ENCODE results near the gene SYNJ1. TPM values are rescaled to one million over a fixed set of nuclear protein-coding genes. Genes with fewer than 3 reads are reported as not detected.
"Not testable (repeated sequence)": the region's sequence is repeated elsewhere in the genome, so short reads cannot be mapped to it uniquely, and the experiment has no call there.

SYNJ1 gene
- total RNA-seq, 1 experiment from 2014 or later = 6.0 TPM

DNA sequence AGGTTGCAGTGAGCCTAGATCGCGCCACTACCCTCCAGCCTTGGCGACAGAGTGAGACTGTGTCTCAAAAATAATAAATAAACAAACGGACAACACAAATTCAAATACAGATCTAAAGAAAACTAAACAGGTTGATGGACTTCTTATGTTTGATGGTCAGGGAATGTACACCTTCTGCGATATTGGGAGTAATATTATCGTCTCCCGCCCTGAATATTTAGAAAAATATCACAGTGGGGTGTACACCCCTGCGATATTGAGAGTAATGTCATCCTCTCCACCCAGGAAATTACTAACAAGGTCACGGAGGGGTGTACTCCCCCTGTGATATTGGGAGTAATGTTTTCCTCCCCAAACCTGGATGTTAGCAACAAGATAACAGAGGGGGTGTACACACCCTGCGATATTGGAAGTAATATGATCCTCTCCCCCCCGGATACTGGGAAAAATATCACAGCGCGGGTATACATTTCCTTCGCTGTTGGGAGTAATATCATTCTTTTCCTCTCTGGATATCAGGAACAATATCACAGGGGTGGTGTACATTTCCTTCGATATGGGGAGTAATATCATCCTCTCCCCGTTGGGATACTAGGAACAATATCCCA lies 114.3 kb downstream of the SYNJ1 start:
- DNase-seq (ENCODE audit: low spot score) = no peak

DNA sequence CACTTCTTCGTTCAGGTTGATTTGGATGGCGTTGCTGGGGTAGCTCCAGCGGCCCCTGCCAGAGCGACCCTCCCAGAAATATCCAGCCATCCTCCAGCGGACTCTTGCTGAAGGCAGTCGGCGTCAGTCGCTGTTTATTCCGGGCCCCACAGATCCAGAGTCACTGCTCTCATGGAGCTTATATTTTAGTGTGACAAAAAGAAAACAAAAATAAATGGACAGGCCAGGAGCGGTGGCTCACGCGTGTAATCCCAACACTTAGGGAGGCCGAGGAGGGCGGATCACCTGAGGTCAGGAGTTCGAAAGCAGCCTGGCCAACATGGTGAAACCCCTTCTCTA lies 114.8 kb downstream of the SYNJ1 start:
- DNase-seq (ENCODE audit: low spot score) = no peak

DNA sequence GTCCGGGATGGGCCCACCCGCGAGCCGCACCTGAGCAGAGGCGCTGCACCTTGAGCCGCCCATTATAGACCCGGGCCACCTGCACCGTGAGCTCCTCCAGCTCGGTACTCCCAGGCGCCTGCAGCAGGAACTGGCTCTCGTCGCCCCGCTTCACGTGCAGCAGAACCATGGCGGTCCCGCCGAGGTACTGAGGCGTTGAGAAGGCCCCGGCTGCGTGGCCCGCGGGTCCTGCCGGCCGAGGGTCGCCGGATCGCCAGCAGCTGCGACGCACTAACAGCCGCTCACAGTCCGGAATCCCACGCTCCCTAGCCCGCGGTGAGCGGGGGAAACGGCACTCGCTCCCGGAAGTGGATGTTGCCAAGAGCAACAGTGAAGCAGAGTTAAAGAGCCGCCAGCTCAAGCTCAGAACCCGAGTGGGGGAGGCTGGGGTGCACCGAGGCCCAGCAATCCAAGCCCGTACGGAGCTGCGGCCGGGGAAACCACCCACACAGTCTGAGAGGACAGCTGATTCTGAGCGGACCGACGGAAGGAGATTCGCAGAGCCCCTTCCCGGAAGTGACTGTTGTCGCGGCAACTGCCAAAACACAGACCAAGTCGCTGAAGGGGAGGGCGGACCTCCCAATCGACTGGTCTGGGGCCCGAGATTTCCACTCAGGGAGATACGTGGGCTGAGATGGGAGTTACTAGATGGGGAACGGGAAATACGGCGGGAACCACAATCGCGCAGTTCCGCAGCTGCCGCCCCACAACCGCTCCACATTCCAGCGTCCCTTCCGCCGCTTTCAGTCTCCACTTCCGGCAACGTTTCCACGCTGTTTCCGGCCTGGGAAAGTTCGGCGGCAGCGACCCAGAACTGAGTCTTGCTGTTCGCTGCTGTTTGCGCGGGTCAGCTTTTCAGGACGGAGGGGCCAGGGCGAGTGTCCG lies 115.5 kb downstream of the SYNJ1 start, which contains the start of gene CFAP298:
Gene CFAP298, minus strand, starts transcription at position 303 of the 924 bp plus-strand sequence. Its CDS starts 134 bp downstream, at position 169.
- DNase-seq (ENCODE audit: low spot score) = peak; percentile 95

DNA sequence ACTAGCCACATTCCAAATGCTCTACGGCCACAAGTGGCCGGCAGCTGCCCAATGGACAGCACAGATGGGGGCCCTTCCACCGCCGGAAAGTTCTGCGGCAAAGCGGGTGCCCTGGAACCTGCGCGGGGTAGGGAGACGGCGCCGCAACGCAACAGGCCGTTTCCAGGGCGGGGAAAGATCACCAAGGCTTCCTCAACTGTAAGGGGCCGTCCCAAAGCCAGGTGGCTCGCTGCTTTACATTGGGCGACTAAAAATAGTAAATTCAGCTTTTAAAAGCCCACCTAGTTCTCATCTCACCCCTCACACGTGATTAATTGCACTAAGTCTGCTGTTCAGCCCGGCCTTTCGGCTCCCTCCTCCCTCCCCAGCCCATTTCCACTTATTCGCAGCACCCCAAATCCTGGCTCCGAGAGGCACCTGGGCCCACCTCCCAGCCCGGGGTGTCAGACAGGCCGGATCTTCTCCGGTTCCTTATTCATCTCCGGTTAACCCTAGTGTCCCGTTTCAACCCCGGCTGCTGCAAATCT lies 116.3 kb downstream of the SYNJ1 start:
- DNase-seq (ENCODE audit: low spot score) = peak; percentile 11

DNA sequence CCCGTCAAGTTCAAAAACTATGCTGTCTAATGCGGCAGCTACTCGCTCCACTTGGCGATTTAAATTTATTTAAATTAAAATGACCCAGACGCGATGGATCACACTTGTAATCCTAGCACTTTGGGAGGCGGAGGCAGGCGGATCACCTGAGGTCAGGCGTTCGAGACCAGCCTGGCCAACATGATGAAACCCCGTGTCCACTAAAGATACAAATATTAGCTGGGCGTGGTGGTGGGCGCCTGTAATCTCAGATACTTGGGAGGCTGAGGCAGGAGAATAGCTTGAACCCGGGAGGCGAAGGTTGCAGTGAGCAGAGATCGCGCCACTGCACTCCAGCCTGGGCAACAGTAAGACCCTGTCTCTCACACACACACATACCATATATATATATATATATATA lies 116.9 kb downstream of the SYNJ1 start:
- DNase-seq (ENCODE audit: low spot score) = not testable (repeated sequence)

DNA sequence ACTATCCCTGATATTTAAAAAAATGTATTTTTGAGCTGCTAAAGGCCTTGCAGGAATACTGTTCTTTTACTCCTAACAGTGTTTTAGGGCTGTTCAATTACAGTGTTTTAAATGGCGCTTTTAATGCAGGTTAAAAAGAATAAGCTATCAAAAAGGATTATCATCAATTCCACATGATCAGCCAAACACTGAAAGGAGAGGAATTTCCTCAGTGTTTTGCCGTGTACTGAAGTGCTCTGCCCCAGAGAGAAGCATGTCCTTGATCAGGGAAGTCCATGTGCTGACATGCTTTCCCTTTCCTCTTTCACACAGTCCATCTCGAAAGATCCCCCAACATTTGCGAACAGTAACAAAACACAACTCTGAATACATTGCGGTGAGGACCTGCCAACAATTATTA lies 119.0 kb downstream of the SYNJ1 start:
- DNase-seq (ENCODE audit: low spot score) = no peak

DNA sequence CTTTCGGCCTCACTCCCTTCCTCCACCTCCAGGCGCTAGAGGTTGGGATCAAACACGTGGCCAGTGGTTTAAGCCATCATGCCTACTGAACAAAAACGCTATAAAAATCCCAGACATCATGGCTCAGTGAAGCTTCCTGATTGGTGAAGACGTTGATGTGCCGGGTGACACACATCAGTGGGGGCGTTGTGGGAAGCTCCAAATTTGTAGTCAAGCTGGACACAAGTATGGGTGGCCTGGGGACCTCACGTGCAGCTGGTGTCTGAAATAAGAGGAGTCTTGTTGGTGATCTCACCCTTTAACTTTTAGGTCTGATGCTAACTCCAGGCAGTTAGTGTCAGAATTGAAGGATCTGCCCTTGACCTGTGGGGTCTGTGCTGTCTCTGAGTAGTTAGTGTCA lies 122.3 kb downstream of the SYNJ1 start:
- no peak for DNase-seq (ENCODE audit: low spot score)

DNA sequence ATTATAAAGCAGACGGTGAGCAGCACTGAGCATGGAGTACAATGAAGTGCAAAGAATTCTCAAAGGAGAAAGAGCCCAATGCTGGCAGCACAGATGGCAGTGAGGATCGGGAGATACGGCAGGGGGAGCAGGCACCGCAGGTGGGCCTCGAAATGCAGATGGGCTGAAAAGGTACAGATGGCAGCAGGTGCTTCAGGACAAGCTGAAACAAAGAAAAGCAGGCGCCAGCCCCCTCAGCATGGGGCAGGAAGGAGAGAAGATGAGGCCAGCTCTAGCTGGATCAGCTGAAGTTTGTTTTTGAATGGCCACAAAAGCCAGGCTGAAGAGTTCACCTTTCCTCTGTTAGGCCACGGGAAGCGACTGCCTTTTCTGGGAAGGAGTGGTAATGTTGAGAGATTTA lies 123.3 kb downstream of the SYNJ1 start:
- no peak for DNase-seq (ENCODE audit: low spot score)

DNA sequence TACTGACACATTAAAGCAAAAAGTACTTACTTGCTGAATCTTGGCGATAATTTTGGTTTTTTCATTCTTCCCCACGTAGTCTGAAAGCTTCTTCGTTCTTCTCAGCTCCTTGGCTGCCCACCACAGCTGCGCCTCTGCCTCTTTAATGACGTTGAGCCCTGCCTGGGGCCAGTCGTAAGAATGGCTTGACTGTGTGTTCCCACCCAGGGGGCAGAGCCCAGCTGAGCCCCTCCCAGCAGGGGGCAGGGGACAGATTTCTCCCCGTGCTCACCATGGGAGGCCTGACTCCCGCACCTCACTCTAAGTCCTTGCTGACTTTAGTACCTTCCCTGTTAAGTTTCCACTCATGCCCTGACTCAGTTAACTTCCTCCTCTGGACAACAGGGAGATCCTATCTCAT lies 124.7 kb downstream of the SYNJ1 start:
- no peak for DNase-seq (ENCODE audit: low spot score)

DNA sequence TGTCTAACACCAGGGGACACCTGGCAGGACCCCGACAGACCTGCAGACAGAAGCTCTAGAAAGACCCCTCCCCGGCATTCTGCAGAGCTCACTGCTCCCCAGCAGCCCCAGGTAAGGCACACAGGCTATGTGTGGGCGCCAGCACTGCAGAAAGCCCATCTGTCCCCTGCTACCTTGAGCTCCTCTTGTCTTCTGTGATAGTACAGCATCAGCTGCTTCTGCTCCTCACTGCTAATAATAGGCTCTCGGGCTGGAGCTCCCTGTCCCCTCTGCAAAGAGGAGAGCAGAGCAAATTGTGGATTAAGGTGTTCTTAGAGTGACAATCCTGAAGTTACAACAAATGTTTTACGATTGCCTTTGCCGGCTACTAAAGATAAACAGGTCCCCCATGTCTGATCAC lies 125.7 kb downstream of the SYNJ1 start:
- DNase-seq (ENCODE audit: low spot score) = no peak

DNA sequence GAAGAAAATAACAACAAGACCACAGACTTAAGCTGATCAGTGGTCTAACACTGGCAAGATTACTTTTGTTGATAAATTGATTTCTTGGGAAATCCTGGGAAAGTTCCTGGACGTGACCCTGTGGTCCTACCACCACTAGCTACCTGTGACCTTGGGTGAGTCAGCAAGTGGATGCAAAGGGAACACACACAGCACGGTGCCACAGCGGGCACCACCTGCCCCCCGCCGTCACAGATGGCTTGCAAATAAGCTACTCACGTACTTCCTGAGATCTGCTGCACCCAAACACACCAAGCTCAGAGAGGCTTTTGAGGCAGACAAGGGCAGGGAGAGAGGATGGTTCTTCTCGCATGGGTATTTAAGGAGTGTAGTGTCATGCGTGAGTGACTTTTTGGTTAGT lies 128.3 kb downstream of the SYNJ1 start:
- DNase-seq (ENCODE audit: low spot score) = no peak

DNA sequence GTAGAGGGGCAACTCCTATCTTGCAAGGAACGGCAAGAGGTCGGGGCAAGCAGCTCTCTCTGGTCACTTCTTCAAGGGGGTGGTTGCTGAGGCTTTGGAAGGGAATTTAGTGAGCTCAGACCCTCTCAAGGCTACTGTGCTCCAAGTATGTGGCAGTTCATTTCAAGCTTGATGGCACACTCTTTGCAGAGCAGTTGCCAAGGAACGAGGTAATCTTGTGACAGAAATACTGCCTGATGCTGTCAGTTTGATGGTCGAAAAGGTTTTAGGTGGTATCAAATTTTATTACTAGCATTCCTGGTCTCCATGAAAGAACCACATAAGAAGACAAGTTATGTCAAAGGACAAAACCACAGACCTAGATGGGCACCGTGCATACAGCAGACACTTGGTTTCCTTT lies 128.7 kb downstream of the SYNJ1 start:
- no peak for DNase-seq (ENCODE audit: low spot score)

DNA sequence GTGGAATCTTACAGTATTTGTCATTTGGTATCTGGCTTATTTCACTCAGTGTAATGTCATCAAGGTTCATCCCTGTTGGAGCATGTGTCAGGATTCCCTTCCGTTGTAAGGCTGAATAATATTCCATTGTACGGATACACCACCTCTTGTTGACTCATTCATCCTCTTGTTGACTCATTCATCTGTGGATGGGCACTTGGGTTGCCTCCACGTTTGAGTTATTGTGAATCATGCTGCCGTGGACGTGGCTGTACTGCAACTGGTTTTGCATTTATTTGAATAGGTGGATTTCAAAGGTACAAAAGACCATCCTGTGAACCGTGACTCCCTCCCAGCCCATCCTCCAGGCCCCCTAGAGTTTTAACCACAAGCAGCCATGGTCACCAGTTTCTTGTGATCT lies 130.6 kb downstream of the SYNJ1 start:
- peak; percentile 97 for DNase-seq (ENCODE audit: low spot score)

DNA sequence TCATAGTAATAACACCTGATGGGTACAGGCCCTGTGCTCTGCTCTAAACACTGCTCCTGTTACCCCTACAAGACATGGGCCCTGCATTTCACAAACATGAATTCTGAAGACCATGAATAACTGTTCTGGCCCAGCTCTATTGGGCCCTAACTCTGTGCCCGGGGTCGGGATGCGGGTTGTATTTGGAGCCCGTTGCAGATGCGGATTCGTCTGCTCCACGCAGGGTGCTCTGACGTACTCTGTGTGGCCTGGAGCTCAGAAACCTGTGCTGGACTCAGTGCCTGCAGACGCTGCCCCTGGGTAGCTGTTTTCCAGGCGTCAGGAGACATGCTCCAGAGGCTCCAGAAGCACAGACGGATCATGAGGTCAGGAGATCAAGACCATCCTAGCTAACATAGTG lies 132.4 kb downstream of the SYNJ1 start:
- DNase-seq (ENCODE audit: low spot score) = no peak

DNA sequence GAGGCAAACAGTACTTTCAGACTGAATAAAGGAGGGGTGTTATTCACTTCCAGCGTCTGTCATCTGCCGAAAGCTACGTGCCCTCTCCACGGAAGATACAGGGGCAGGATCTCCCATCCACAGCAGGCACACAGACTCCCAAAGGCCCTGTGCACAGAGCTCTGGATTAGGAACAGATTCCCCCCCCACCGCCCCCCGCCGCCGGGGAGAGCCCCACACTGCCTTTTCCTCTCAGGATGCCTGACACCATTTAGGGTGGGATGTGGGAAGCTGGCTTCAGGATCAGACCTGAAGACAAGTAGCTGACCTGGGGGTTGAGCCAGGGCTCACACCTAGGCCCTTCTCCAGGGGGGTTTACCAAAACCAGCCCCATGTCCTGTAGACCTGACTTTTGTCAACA lies 134.1 kb downstream of the SYNJ1 start:
- DNase-seq (ENCODE audit: low spot score) = no peak

DNA sequence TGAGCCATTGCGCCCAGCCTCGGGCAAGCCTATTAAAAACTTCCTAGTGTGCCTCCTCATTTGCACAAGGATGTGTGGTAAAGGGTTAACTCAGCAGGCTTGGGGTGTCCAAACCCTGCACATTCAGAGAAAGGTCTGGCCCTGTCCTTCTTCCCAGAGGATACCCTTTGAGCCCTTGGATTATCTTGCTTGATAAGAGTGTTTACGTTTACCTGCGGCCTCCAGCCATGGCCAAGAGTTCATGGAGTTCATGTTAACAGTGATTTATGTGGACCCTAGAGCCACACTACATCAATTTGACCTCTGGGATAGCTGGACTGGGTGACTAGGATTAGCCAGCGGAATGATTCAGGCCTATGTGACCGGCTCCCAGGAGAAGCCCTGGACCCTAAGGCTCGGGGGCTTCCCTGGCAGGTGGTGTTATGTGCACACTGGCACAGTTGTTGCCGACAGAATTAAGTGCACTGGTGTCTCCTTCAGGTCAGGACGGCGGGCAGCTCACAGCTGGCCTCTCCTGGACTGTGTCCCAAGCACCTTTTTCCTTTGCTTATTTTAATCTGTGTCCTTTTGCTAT lies 134.8 kb downstream of the SYNJ1 start:
- DNase-seq (ENCODE audit: low spot score) = no peak

DNA sequence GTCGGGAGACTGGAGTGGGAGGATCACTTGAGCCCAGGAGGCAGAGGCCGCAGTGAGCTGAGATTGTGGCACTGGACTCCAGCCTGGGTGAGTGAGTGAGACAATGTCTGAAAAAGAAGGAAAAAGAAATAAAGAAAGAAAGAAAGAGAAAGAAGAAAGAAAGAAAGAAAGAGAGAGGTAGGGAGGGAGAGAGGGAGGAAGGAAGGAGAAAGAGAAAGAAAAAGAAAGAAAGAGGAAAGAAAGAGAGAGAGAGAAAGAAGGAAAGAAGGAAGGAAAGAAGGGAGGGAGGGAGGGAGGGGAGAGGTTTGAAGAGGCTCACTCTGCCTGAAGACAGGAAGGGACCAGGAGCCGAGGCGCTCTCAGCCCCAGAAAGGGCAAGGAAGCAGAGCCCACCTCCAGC lies 137.7 kb downstream of the SYNJ1 start:
- no peak for DNase-seq (ENCODE audit: low spot score)

DNA sequence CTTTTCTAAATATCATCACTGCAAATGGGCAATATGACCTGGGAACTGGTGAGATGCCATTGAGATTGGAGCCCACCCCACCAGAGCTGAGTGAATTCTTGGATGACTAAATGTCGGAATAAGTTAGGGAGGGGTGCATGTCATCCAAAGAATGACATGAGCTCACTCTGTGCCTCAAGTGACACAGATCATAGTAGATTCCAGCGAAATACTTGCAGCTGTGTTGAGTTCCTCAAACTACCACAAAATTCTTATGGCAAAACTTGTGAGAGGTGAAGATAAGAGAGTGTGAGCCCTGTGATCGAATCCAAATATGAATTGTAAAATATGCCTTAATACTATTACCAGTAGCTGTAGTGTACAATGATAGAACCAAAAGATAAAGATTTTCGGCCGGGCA lies 140.2 kb downstream of the SYNJ1 start:
- no peak for DNase-seq (ENCODE audit: low spot score)

DNA sequence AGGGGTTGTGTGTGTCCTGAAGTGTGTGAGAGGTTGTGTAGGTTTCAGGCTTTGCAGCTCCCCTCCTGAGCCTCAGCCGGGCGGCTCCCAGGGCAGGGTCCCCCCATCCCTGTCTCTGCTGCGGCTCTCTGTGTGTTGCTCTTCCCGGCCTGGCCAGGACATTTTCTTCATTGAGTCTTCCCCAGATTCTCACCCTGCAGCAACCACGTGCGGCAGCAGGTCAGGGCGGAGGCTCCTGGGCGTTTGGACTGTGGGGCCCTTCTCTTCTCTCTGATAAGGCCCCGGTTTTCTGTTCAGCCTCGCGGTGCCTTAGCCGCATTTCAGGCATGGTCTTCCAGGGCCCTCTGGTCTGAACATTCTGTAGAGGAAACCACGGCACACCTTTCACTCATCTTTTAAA lies 140.7 kb downstream of the SYNJ1 start:
- no peak for DNase-seq (ENCODE audit: low spot score)

DNA sequence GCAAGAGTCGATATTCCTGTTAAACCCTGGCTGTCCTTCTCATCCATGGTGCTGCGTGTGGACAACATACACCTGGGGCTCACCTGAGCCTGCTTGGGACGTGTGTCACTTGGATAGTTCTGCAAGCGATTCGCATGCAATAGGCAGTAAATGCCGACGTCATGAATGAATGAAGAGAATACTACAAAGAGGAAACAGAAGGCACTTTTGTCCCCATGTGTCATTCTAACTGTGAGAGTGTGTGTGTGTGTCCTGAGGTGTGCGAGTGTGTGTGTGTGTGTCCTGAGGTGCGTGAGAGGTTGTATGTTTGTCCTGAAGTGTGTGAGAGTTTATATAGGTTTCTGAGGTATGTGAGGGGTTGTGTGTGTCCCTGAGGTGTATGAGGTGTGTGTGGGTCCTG lies 141.8 kb downstream of the SYNJ1 start:
- no peak for DNase-seq (ENCODE audit: low spot score)

DNA sequence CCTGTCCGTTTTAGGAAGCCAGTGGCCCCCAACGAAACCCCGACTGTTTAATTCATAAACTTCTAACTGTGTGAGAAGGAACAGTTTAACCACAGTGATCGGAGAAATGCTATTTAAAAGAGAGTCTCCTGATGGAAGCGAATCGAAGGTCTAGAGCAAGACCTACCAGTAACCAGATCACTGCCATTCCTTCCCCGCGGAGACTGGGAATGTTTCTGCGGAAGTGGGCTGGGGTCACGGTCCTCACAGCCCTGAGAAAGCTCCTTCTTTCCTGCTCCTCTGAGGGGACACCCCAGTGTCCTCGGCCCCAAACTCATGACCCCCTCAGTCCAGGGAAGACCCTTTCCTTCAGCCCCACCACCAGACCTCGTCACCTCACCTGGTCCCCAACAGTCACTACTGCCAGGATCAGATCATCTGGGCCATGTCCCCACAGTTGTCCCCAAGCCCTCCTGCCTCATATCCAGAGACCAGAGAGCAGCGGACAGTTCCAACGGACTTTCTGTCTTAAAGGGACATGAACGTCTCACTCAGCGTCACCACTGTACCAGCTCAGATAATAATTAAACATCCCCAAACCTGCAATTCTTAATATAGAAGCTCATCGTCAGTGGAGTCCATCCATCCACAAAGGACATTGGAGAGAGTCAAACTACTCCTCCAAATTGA lies 142.6 kb downstream of the SYNJ1 start, which contains the start of gene TCP10L:
Gene TCP10L, minus strand, starts transcription at position 482 of the 669 bp plus-strand sequence. CDS start 1,219 bp downstream, outside the sequence.
- DNase-seq (ENCODE audit: low spot score) = no peak

DNA sequence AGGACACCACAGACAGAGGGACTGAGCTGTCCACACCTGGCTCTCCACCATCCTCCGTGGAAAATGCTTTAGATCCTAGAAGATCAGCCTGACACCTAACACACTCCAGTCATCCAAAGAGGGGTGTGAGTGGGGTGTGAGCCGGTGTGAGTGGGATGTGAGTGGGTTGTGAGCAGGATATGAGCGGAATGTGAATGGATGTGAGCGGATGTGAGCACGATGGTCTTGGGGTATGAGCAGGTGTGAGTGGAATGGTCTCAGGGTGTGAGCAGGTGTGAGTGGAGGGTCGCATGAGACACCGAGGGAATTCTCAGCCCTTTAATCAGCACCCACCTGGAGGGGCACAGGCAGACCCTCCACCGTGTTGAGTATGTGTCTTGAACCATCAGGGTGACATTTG lies 143.3 kb downstream of the SYNJ1 start:
- no peak for DNase-seq (ENCODE audit: low spot score)

Measured in A172 (cell line).